Measurements from ENCODE around the gene GDF2.

Gene GDF2

GRCh38 chr10:47322300-47323061, at the start of gene GDF2:
TSS of gene GDF2 (plus strand) at chr10:47322454. CDS start at chr10:47322669, 215 bp downstream.
- no peak for TF ChIP-seq CTCF (IDR thresholded peaks at IDR 0.05; ENCODE audit: low read length, missing control alignments)
- no peak within 1 kb of the TSS for H3K4me3 ChIP-seq (replicated peaks; ENCODE audit: low read depth, low read length)
- no peak for DNase-seq (ENCODE audit: low read depth)

GRCh38 chr10:47276071-47276470, 46.2 kb upstream of the GDF2 start:
- DNase-seq (ENCODE audit: low read depth): no peak
- no peak for TF ChIP-seq CTCF (IDR thresholded peaks at IDR 0.05; ENCODE audit: low read length, missing control alignments)
- H3K4me3 ChIP-seq (replicated peaks; ENCODE audit: low read depth, low read length): no peak overlapping the region

- no peak for DNase-seq (ENCODE audit: low read depth)
- TF ChIP-seq CTCF (IDR thresholded peaks at IDR 0.05; ENCODE audit: low read length, missing control alignments): no peak
- no peak overlapping the region for H3K4me3 ChIP-seq (replicated peaks; ENCODE audit: low read depth, low read length)
These were observed 45.5 kb upstream of the GDF2 start for GRCh38 chr10:47276576-47277351.

GRCh38 chr10:47277352-47278151, 44.7 kb upstream of the GDF2 start:
- TF ChIP-seq CTCF (IDR thresholded peaks at IDR 0.05; ENCODE audit: low read length, missing control alignments): no peak
- no peak overlapping the region for H3K4me3 ChIP-seq (replicated peaks; ENCODE audit: low read depth, low read length)
- no peak for DNase-seq (ENCODE audit: low read depth)

GRCh38 chr10:47278152-47278473, 44.1 kb upstream of the GDF2 start:
- no peak for TF ChIP-seq CTCF (IDR thresholded peaks at IDR 0.05; ENCODE audit: low read length, missing control alignments)
- H3K4me3 ChIP-seq (replicated peaks; ENCODE audit: low read depth, low read length): no peak overlapping the region
- DNase-seq (ENCODE audit: low read depth): no peak

GRCh38 chr10:47278720-47279119, 43.5 kb upstream of the GDF2 start:
- H3K4me3 ChIP-seq (replicated peaks; ENCODE audit: low read depth, low read length): no peak overlapping the region
- TF ChIP-seq CTCF (IDR thresholded peaks at IDR 0.05; ENCODE audit: low read length, missing control alignments): no peak
- DNase-seq (ENCODE audit: low read depth): no peak
